AG20443 (cell line): ENCODE data around the gene ZFP64.
"Not testable (repeated sequence)": the region's sequence is repeated elsewhere in the genome, so short reads cannot be mapped to it uniquely, and the experiment has no call there.

Experiments used
- DNase-seq: peaks from one replicate; pipeline ENCODE4 v3.0.0; 2012; ENCODE audit warnings: low spot score, mixed read lengths

Gene ZFP64

DNA sequence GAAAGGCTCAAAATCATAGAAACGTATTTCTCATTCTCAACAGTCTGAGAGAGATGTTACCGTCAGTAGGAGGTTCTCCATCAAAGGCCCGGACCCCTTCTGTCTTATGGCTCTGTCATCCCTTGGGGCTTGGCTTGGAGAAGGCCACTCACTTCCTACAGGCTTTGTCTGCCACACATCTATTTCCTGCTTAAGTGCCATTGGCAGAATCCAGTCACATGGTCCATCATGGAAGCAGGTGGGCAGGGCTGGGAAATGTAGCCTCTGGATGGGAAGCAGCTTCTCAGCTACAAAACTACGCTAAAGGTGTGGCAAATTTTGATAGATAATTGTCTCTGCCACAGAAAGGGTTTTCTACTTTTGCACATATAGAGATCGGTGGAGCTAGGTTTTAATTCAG lies 12.6 kb upstream of the ZFP64 start:
- DNase-seq, result no peak

DNA sequence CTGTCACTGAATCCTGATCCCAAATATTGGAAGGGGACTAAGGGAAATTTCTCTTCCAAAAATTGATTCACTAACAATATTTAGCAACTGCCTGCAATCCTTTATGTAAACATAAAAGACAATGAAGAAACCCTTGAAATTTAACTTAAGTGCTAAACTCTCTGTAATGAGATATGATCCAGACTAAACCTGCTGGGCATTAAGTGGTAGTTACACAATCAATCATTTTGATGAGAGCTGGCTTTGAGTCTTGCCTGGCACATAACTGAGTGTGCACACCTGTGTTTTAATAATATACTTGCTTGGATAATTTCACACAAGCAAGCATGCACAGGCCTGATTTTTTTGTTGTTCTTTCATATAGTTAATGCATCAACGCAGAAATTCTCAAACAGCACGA lies 9.8 kb upstream of the ZFP64 start:
- no peak for DNase-seq

DNA sequence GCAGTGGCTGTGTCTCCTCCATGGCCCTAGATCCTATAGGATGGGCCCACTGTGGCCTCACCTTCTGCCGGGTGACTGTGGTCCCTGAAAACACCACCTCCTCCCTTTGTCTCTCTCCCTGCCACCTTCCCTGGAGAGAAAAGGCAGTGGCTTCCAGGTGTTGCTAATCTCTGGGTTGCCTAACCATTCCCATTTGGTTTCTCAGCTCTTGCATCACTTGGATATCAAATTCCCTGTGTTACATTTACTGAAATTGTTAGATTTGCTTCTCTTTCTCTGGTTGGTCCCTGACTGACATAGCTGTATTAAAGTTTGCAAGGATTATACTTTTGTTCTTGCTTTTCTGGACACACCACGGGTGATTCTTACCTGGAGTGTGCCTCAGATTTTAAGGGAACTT lies 9.3 kb upstream of the ZFP64 start:
- no peak for DNase-seq

DNA sequence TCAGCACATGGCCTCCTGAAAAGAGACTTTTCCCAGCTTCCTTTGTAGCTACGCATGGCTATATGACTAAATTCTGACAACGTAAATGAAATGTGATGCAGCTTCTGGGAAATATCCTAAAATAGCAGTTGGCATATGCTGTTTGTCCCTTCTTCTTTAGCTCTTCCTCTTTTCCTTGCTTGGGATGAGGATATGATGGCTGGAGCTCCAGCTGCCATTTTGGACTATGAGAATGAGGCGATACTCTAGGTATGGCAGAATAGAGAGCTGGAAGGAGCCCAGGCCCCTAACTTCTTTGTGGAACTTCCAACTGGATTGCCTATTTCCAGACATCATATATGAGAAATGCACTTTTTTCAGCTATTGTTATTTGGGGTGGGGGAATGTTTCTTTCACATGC lies 5.3 kb upstream of the ZFP64 start:
- DNase-seq, result no peak

DNA sequence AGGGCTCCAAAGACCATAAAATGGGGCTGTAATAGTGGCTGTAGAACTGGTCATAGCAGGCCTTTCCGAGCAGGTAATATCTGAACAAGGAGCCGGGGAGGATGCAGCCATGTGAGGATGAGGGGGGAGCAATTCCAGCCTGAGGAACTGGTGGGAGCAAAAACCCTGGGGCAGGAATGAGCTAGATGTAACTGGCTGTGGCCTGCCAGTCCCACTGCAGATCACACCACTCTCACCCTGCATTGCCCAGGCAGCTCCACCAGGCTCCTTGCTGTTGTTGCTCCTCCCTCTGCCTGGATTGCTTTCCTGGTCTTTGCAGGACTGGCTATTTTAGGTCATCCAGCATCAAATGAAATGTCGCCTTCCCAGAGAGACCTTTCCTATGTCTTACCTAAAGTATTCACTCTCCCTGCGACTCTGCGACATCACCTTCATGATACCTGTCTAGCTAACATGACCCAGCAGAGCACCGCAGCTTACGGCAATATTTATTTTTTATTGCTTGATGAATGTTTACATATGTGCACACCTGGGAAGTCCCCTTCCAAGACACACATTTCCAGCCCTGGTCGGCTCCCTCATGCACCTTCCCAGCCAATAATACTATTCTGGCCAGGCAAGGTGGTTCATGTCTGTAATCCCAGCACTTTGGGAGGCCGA lies 2.4 kb upstream of the ZFP64 start:
- no peak for DNase-seq

DNA sequence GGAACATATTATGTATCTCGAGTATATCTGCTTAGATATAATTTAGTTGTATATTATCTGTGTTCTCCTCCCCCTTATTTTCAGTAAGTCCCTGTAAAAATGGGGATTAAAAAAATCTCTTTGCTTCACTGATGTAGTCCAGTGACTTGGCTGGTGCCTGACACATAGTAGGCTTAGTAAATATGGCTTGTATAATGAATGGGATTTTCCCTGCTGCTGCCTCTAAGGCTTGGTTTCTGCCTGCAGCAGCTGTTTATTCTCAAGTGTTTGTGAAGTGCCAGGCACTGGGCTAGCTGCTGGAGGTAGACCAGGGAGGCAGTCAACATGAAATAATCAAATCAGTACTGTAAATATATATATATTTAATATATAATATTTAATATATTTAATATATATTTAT lies 1.6 kb upstream of the ZFP64 start:
- DNase-seq, result no peak

DNA sequence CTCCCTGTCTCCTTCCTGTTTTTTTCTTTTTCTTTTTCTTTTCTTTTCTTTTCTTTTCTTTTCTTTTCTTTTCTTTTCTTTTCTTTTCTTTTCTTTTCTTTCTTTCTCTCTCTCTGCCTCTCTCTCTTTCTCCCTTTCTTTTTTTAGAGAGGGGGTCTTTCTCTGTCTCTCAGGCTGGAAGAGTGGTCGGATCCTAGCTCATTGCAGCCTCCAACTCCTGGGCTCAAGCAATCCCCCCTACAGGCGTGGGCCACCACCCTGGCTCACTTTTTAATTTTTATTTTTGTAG lies 1.1 kb upstream of the ZFP64 start:
- not testable (repeated sequence) for DNase-seq

DNA sequence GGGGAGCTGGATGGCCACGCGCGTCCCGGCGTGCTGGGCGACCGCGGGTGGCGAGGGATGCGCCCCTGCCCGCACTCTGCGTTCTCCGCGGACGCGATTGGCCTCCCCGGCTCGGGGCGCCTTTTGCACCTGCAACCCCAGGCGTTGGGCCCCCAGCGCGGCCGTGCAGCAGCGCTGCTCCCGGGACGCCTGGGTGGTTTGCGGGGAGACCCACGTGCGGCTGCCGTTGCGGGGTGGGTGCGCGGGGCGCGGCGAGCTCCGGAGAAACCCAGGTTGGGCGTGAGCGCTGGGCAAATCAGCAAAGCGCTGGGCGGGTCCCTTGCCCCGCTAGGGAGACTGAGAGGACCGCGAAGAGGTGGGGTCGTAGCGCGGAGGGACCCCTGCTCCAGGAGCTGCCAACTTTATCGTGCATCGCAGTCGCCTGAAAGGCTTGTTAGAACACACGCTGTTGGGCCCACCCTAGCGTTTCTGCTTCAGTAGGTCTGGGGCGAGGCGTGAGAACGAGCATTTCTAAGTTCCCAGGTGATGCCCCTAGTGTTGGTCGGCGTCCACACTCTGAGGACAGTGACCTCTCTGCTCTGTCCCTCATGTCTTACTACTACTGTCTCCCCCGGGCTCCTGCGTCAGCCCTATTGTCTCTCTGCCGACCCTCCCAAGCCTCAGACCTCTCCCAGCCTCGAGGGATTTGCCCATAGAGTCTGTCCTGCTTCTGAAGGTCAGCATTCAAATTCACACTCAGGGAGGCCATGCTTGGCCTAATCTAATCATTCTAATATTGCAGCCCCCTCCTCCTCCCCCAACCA lies 538 bp upstream of the ZFP64 start:
- peak; percentile 64 for DNase-seq

DNA sequence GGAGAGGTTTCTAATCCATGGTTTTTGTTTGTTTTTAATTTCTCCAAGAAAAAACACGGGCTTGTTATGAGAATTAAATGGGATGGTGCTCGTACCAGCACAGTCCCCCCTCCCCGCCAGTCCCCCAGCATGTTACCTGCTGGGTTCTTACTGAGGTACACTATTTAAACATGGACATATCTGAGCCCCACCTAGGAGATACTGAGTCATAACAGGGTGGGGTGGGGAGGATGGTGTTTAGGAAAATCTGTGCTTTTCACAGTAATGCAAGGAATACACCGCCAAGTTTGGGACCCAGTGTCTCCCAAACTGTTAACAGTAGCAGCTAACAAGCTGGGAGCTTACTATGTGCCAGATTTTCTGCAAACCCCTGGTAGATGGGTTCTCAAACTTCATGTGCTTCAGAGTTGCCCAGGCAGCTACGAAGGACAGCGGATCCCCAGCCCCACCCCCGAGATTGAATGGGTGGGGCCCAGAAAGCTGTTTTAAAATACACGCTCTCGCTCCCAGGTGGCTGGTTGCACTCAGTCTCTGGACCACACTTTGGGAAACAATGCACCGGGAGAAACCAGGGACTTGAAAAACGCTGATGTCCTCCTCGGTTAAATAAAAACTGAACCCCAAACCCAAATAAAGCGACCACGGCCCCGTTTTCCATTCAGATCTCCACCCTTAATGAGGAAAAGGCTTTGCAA lies 995 bp downstream of the ZFP64 start:
- DNase-seq, result peak; percentile 80

DNA sequence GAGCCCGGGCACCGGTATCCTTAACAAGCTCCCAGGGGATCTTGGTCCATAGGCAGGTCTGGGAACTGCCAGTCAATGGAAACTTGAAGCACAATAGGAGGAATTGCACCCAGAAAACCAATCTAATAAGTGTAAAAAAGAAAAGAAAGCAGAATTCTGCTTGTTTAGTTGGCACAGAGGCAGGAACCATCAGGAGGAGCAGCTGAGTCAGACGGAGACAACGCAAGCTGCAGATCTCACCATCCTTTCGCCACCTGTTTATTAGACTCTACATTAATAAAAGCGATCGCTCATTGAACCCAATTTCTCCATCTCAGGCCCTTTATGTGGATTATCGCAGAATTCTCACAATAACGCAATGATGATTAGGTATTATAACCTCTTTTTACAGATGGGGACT lies 9.8 kb downstream of the ZFP64 start:
- no peak for DNase-seq

DNA sequence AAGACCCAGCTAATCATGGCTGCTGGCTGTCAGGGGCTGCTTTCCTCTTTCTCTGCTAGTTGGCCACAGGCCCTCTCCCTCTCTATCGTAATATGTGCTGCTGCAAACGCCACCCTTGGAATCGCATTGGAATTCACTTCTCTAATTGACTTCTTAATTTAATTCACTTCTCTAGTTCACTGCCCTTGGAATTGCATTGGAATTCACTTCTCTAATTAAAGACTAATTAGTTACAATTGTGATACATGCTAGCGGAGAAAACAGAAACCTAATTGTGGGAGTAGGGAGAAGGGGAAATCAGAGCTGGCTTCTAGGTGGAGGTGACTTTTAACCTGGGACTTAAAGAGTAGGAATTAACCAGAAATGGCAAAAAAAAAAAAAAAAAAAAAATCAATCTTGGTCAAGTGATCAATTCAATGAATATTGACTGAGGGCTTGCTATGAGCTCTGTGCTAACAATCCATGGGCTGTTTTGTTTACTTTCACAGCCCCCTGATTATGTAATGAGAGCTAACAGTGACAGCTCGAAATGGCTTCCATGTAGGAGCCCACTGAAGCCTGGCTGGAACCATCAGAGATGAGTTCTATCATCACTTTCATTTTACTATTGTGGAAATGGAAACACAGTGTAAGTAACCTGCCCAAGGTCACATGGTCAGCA lies 11.3 kb downstream of the ZFP64 start:
- DNase-seq, result no peak

DNA sequence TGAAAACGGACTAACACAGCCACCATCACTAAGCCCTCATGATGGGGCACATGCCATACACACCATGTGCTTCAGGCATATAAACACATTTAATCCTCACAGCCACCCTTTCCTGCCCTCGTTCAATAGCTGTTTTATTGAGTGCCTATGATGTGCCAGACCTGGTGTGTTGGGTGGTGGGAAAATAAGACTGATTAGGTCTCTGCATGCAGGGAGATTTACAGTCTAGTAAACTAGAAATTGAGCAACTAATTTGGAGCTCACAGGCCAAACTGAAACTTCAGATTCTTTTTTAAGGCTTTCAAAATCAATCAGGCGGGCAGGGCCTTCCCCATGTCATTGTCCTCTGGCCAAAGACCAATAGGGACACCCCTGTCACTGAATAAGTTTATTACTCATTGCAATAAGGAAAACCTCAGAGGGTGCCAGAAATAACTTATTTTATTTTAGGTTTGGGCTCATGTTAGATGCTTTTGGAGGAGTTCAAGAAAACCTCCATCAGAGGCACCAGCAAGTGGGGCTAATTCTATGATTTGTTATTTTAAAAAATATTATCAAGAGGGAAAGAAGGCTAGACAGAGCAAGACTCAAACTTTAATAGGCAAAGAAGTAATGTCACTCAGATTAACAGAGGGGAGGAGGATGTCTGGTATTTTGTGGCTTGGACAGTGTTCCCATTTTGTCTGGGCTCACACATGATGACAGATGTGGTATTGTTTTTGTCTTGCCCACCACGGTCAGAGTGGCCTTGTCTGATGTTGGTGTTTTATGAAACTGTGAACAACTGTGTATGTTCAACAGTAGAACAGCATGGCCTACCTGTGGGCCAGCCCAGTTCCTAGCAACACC lies 12.0 kb downstream of the ZFP64 start:
- no peak for DNase-seq

DNA sequence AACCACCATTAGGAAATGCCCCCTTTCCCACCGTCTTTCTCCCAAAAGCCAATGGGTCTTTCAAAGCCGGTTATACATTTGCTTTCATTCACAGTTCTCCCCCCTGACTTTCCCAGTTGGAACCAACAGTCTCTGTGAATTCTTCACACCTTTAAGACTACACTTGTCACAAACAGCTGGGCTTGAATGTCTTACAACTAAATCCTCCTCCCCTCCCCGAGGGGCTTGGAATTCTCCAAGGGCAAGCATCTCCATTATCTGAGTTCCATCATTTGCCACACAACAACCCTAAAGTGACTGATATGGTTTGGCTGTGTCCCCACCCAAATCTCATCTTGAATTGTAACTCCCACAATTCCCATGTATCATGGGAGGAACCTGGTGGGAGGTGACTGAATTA lies 12.9 kb downstream of the ZFP64 start:
- no peak for DNase-seq

DNA sequence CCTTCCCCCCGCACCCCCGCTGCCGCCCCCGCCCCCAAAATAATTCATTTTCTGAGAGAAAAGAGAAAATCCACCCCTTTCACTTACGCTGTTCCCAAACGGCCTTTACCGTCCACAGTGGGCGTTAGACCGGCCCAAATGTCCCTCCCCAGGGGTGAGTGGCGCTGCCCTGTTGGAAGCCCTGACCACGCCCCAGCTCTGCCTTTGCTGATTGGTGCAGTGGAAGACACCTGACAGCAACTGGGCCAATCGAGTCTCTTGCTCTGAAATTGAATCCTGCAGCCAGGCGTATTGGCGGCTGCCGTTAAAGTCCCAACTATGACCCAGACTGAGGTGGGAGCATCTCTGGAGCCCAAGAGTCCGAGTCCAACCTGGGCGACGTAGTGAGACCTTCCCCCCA lies 15.7 kb downstream of the ZFP64 start:
- DNase-seq, result no peak

DNA sequence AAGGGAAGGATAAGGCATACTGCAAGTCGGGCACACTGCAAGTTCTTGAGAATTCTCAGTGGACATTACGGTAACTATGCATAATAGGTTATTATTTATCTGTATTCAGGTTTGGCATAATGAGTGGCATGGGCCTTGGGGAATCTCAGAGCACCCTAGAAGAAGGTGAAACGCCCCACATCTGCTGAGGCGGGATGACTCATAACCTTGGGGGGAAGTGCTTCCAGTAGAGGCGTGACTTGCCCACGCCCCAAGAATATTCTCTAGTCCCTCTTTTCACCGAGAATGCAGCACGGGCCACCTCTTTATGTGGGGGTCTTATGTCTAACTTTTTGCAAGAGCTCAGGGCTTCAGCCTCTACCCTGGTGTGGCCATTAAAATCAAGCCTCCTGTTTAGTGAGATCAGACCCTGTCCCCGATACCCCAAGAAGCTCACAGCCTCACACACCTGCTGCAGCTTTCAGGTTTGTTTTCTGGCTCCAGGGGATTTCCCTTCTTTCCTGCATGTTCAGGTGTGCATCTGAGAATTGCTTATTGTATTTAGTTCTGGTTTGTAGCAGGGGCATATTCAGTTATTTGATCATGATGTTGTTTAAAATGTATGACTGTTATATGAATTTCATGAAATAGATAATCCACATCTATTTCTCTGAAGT lies 19.1 kb downstream of the ZFP64 start:
- DNase-seq, result no peak

DNA sequence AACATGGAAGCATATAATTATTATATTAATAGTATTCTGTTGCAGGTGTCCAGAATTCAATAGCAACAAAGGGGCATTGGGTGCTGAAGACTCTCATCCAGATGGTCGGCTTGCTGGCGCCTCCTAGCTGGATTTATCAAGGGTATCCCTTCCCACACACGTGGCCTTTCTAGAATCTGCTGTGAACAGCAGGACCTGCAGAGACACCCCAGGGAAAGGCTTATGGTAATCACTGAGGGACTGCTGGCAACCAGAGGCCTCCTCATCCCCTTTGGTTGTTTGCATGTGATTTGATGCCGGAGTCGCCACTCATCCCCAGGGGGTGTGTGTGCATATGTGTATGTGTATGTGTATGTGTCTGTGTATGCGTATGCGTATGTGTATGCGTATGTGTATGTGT lies 20.6 kb downstream of the ZFP64 start:
- no peak for DNase-seq

DNA sequence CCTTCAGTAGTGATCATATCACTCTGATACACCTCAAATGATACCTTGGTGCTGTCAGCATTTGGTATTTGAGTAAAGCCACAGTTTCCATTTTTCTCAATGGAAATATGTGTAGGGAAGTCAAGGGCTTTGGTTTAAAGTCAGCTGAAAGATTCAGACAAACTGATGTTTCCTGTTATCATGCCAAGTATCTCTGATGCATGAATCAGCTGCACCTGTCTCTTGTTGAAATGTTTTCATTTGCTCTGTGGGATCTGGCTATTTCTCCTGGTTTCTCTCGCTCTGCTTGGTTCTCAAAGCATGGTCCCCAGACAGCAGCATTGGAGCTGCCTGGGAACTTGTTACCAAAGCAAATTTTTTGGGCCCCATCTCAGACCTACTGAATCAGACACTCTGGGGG lies 23.5 kb downstream of the ZFP64 start:
- no peak for DNase-seq

DNA sequence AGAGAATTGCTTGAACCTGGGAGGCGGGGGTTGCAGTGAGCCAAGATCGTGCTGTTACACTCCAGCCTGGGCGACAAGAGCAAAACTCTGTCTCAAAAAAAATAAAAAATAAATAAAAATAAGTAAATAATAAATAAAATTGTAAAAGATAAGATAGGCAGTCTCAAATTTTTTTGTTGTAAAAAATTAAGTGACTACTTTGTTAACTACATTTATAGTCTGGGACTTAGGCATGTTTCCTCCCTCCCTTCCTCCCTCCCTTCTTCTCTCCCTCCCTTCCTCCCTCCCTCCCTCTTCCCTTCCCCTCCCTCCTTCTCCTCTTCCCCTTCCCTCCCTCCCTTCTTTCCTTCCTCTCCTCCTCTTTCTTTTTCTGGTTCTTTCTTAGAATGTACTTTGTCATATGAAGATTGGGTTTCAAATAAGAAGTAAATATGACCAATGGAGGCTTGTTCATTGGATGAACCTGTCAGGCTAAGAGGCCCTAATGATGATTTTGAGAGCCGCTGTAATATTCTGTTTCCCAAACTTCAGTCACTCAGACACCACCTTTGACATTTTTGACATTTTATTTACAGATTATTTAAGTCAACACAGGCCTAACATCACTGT lies 24.2 kb downstream of the ZFP64 start:
- DNase-seq, result no peak

DNA sequence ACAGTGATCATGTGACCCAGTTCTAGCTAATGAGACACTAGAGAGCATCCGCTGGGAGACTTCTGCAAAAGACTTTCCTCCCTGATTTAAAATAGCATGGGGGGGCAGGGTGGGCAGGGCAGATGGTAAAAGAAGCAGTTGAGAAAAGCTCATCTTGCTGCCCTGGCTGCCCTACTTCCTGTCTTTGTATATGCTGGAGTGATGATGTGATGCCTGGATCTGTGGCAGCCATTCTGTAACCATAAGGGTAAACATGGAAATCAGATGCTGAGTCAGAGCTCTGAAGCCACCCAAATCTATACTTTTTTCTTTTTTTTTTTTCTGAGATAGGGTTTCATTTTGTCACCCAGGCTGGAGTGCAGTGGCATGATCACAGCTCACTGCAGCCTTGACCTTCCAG lies 25.4 kb downstream of the ZFP64 start:
- no peak for DNase-seq

DNA sequence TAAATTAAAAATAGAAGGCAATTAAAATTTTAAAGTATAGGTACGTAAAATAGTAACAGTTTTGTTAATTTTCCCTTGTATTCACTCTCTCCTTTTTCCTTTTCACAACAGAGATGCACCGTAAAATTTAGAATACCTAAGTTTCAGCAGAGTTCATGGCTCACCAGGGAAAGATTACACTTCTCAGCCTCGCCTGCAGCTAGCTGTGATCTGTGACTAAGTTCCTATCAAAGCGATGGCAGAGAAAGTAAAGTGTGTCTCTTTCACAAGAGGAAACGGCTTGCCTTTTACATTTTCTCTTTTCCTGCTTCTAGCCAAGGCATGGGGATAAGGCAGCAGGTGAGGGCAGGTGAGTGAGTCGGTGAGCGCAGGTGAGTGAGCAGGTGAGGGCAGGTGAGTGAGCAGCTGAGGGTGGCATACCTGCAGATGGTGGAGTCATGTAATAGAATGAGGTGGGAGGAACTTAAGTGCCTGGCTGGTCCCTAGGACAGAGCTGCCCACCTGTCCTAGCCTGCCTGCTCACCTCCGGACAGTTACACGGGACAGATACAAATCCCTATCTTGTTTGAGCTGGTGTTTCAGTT lies 30.9 kb downstream of the ZFP64 start:
- no peak for DNase-seq
